ENCODE results near the gene NOTCH3.

DNA sequence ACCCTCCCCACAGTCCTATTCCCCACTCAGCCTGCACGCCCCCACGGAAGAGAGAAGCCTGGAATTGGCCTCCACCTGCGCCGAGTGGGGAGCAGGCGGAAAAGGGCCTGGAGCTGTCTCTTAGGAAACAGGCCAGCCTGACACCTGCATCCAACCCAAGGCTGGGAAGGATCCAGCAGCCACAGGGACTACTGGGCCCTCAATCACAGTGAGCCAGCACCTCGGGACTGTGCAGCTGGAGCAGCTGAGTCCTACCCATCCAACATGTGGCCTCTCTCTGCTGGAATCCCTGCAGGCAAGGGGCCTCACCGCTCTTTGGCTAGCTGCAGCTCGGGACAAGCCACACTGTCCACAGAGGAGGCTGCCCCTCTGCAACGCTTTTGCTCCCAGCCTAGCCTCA, 39.7 kb upstream of the NOTCH3 start:
- TF ChIP-seq, protein P1, sequence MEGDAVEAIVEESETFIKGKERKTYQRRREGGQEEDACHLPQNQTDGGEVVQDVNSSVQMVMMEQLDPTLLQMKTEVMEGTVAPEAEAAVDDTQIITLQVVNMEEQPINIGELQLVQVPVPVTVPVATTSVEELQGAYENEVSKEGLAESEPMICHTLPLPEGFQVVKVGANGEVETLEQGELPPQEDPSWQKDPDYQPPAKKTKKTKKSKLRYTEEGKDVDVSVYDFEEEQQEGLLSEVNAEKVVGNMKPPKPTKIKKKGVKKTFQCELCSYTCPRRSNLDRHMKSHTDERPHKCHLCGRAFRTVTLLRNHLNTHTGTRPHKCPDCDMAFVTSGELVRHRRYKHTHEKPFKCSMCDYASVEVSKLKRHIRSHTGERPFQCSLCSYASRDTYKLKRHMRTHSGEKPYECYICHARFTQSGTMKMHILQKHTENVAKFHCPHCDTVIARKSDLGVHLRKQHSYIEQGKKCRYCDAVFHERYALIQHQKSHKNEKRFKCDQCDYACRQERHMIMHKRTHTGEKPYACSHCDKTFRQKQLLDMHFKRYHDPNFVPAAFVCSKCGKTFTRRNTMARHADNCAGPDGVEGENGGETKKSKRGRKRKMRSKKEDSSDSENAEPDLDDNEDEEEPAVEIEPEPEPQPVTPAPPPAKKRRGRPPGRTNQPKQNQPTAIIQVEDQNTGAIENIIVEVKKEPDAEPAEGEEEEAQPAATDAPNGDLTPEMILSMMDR (IDR thresholded peaks at IDR 0.05; ENCODE audit: low read depth, low read length, poor library complexity, severe bottlenecking), result no peak
- TF ChIP-seq EZH2phosphoT487 (IDR thresholded peaks at IDR 0.05; ENCODE audit: borderline replicate concordance, low read length), result no peak
